Suprapubic skin (tissue), 4 donors: ENCODE measurements around the gene WWP2.

Source experiments
- CTCF ChIP-seq, 2 donors: fragments of 200-600 bp in 1 of 2; fragments of 450-650 bp in 1 of 2; sonication (generic) in 1 of 2; IDR thresholded peaks; one replicate each; pipeline ENCODE4 v1.5.1; 2016 to 2019; ENCODE audit warnings: antibody characterized with exemption in 2 of 2, mild to moderate bottlenecking in 1 of 2, moderate library complexity in 1 of 2
- EP300 ChIP-seq: sonication (generic); formaldehyde crosslinking; IDR thresholded peaks from one replicate; pipeline ENCODE4 v1.6.1; 2017; ENCODE audit warnings: antibody characterized with exemption
- POLR2A ChIP-seq, 2 donors: fragments of 450-650 bp; IDR thresholded peaks; one replicate each; pipeline ENCODE4 v1.6.1; 2017; ENCODE audit warnings: antibody characterized with exemption in 2 of 2, mild to moderate bottlenecking in 2 of 2, moderate library complexity in 2 of 2
- POLR2AphosphoS5 ChIP-seq, 3 donors: sonication (generic); formaldehyde crosslinking; IDR thresholded peaks; one replicate each; pipeline ENCODE4 v1.6.1; 2017; ENCODE audit warnings: antibody characterized with exemption in 3 of 3

- TF ChIP-seq POLR2AphosphoS5 (IDR thresholded peaks at IDR 0.05) (no peak), CTCF (IDR thresholded peaks at IDR 0.05) (peak in 1 of 2 donors; percentile 25), EP300 (no peak), POLR2A (IDR thresholded peaks at IDR 0.05) (no peak)
These were observed 97.2 kb downstream of the WWP2 start for GRCh38 chr16:69859105-69859989.
